GM12874 (cell line): Measurements from ENCODE around the gene SLC26A4.

ENCODE experiments used
- TF ChIP-seq, protein P1 (sequence below): IDR thresholded peaks from 2 replicates; pipeline ENCODE4 v1.5.1; 2011; ENCODE audit warnings: low read depth, mild to moderate bottlenecking, control low read depth, low read length, moderate library complexity; ENCODE audit not compliant: insufficient read depth

Gene SLC26A4

GRCh38 chr7:107676249-107676648 lies 15.6 kb downstream of the SLC26A4 start:
- TF ChIP-seq, protein P1, sequence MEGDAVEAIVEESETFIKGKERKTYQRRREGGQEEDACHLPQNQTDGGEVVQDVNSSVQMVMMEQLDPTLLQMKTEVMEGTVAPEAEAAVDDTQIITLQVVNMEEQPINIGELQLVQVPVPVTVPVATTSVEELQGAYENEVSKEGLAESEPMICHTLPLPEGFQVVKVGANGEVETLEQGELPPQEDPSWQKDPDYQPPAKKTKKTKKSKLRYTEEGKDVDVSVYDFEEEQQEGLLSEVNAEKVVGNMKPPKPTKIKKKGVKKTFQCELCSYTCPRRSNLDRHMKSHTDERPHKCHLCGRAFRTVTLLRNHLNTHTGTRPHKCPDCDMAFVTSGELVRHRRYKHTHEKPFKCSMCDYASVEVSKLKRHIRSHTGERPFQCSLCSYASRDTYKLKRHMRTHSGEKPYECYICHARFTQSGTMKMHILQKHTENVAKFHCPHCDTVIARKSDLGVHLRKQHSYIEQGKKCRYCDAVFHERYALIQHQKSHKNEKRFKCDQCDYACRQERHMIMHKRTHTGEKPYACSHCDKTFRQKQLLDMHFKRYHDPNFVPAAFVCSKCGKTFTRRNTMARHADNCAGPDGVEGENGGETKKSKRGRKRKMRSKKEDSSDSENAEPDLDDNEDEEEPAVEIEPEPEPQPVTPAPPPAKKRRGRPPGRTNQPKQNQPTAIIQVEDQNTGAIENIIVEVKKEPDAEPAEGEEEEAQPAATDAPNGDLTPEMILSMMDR = no peak

- TF ChIP-seq, protein P1 = no peak
Measured at GRCh38 chr7:107678110-107678753, 17.6 kb downstream of the SLC26A4 start.

GRCh38 chr7:107680478-107680877 lies 19.9 kb downstream of the SLC26A4 start:
- TF ChIP-seq, protein P1 = no peak

- TF ChIP-seq, protein P1 = no peak
Measured at GRCh38 chr7:107682886-107683285, 22.3 kb downstream of the SLC26A4 start.

- TF ChIP-seq, protein P1 = no peak
Measured at GRCh38 chr7:107684287-107684686, 23.7 kb downstream of the SLC26A4 start.

- TF ChIP-seq, protein P1 = no peak
Measured at GRCh38 chr7:107684947-107685463, 24.4 kb downstream of the SLC26A4 start.

- TF ChIP-seq, protein P1 = no peak
Measured at GRCh38 chr7:107686816-107687387, 26.3 kb downstream of the SLC26A4 start.
